HepG2 (cell line): ENCODE results near the gene ANKS6. TPM values are rescaled to one million over a fixed set of nuclear protein-coding genes. Genes with fewer than 3 reads are reported as not detected.

ENCODE experiments used
- ATAC-seq: fragments of 200-7000 bp; cut with Tn5 transposase; 3 replicates; pipeline ENCODE4 v1.9.1; 2020; ENCODE audit warnings: mild to moderate bottlenecking, moderate library complexity
- BruUV-seq: library from RNA; stranded (reverse); fragments of 400-500 nt; replicated peaks from 2 replicates; lab custom pipeline; 2021; lab: Mats Ljungman, UMichigan
- CTCF ChIA-PET: fragments of 300-600 bp; formaldehyde crosslinking; extraction: SDS; loops from one replicate; lab custom pipeline; 2021; ENCODE audit warnings: low total read pairs, inconsistent platforms, low intra/inter-chr PET ratio; lab: Yijun Ruan, JAX
- POLR2A ChIA-PET: fragments of 350-600 bp; sonication (Branson Sonifier 250); formaldehyde crosslinking; loops from one replicate; lab custom pipeline; 2020; ENCODE audit warnings: antibody characterized with exemption, inconsistent platforms; lab: Yijun Ruan, JAX
- DNase-seq: peaks from one replicate; pipeline ENCODE4 v3.0.0-alpha.2; 2015; ENCODE audit warnings: low spot score
- FAIRE-seq: peaks from 3 replicates; lab custom pipeline; 2011; peaks lifted over from hg19 to GRCh38; lab: Jason Lieb, UNC
- H2AFZ ChIP-seq: one replicate; pipeline ENCODE4 v1.6.1; 2011; ENCODE audit warnings: low read length, inconsistent platforms
- H3K27ac ChIP-seq: fragments of 300-600 bp; 3 replicates; pipeline ENCODE4 v1.8.0; 2011; ENCODE audit warnings: mixed run types, mild to moderate bottlenecking, mixed read lengths, low read length, inconsistent platforms; ENCODE audit not compliant: insufficient read depth; ENCODE audit errors: extremely low read length
- H3K27me3 ChIP-seq, 2 experiments: fragments of 200-600 bp in 1 of 2; 2 replicates in 1 of 2; 3 replicates in 1 of 2; pipeline versions ENCODE4 v1.6.0 to v1.8.0; 2011; ENCODE audit warnings: low read length in 2 of 2, mild to moderate bottlenecking in 2 of 2, moderate library complexity in 2 of 2, inconsistent platforms in 1 of 2; ENCODE audit not compliant: insufficient read depth in 2 of 2, control insufficient read depth in 1 of 2
- H3K36me3 ChIP-seq, 2 experiments: fragments of 200-600 bp in 1 of 2; replicated peaks in 1 of 2; 2 replicates in 1 of 2; 3 replicates in 1 of 2; pipeline versions ENCODE4 v1.5.1 to v1.8.0; 2011; ENCODE audit warnings: low read length in 2 of 2, inconsistent platforms in 1 of 2; ENCODE audit not compliant: insufficient read depth in 2 of 2, control insufficient read depth in 1 of 2
- H3K4me1 ChIP-seq: 2 replicates; pipeline ENCODE4 v1.5.1; 2012; ENCODE audit warnings: low read length, inconsistent platforms; ENCODE audit not compliant: insufficient read depth
- H3K4me2 ChIP-seq: 2 replicates; pipeline ENCODE4 v1.6.0; 2011; ENCODE audit warnings: low read depth, low read length, inconsistent platforms
- H3K4me3 ChIP-seq, 3 experiments: fragments of 200-600 bp in 1 of 3; sonication (generic), shearing (Covaris generic) in 1 of 3; replicated peaks in 1 of 3; 2 replicates each; pipeline ENCODE4 v1.5.1; 2011 to 2016; ENCODE audit warnings: low read length in 3 of 3, inconsistent platforms in 2 of 3, low read depth in 2 of 3, mild to moderate bottlenecking in 2 of 3, control low read depth in 1 of 3, mixed read lengths in 1 of 3; ENCODE audit not compliant: insufficient read depth in 1 of 3
- H3K79me2 ChIP-seq: one replicate; pipeline ENCODE4 v1.6.1; 2011; ENCODE audit warnings: low read length, inconsistent platforms; ENCODE audit not compliant: insufficient read depth
- H3K9ac ChIP-seq: 2 replicates; pipeline ENCODE4 v1.6.0; 2011; ENCODE audit warnings: mild to moderate bottlenecking, low read depth, low read length, inconsistent platforms; ENCODE audit not compliant: insufficient read depth
- H3K9me3 ChIP-seq: 2 replicates; pipeline ENCODE4 v1.5.1; 2012; ENCODE audit warnings: mild to moderate bottlenecking, low read length
- H4K20me1 ChIP-seq: 2 replicates; pipeline ENCODE4 v1.6.0; 2011; ENCODE audit warnings: inconsistent platforms, mild to moderate bottlenecking, low read length, moderate library complexity; ENCODE audit not compliant: insufficient read depth
- HMGA1 ChIP-seq: sonication (generic); formaldehyde crosslinking; conservative IDR thresholded peaks from 2 replicates; pipeline ENCODE4 v1.4.0; 2020; ENCODE audit warnings: missing genetic modification reagents
- HOXD1 ChIP-seq: sonication (generic); formaldehyde crosslinking; IDR thresholded peaks from 2 replicates; pipeline ENCODE4 v1.5.0; 2020; ENCODE audit warnings: missing genetic modification reagents
- JUNB ChIP-seq: sonication (generic); formaldehyde crosslinking; IDR thresholded peaks from 2 replicates; pipeline ENCODE4 v1.8.0; 2022; ENCODE audit warnings: missing genetic modification reagents, mild to moderate bottlenecking, borderline replicate concordance
- KLF13 ChIP-seq: sonication (generic); formaldehyde crosslinking; IDR thresholded peaks from 2 replicates; pipeline ENCODE4 v1.4.0; 2020; ENCODE audit warnings: mild to moderate bottlenecking, missing genetic modification reagents
- MZF1 ChIP-seq: sonication (generic); formaldehyde crosslinking; IDR thresholded peaks from 2 replicates; pipeline ENCODE4 v1.8.1; 2023; ENCODE audit warnings: mild to moderate bottlenecking, missing genetic modification reagents, borderline replicate concordance
- SMARCC2 ChIP-seq: fragments of 450-650 bp; IDR thresholded peaks from 2 replicates; pipeline ENCODE4 v1.6.1; 2017; ENCODE audit warnings: antibody characterized with exemption, mild to moderate bottlenecking
- SRF ChIP-seq: IDR thresholded peaks from 2 replicates; pipeline ENCODE4 v1.6.1; 2011; ENCODE audit warnings: mild to moderate bottlenecking, low read depth, low read length, moderate library complexity
- SRSF9 ChIP-seq: fragments of 200-400 bp; formaldehyde crosslinking; IDR thresholded peaks from 2 replicates; pipeline ENCODE4 v1.6.1; 2018; ENCODE audit warnings: borderline replicate concordance, mild to moderate bottlenecking, low read depth, low read length; ENCODE audit not compliant: insufficient read depth, poor library complexity, severe bottlenecking
- ZNF12 ChIP-seq: sonication (generic); formaldehyde crosslinking; IDR thresholded peaks from 2 replicates; pipeline ENCODE4 v1.5.0; 2020; ENCODE audit warnings: missing genetic modification reagents
- ZNF431 ChIP-seq: sonication (generic); formaldehyde crosslinking; IDR thresholded peaks from 2 replicates; pipeline ENCODE4 v1.9.0; 2022; ENCODE audit warnings: missing genetic modification reagents, low read depth, mild to moderate bottlenecking, borderline replicate concordance
- ZNF781 ChIP-seq: sonication (generic); formaldehyde crosslinking; IDR thresholded peaks from 2 replicates; pipeline ENCODE4 v1.5.1; 2020; ENCODE audit warnings: borderline replicate concordance, mild to moderate bottlenecking, missing genetic modification reagents; ENCODE audit errors: not compliant biosample characterization
- WGBS: methylation state at CpG from one replicate; pipeline ENCODE4 v1.1.6; 2017; ENCODE audit warnings: low lambda C conversion rate; 5-methylcytosine and 5-hydroxymethylcytosine counted together
- in situ Hi-C: cut with HindIII; loops from 2 replicates; pipeline ENCODE4 v1.10.0; 2017; ENCODE audit warnings: low pct_unique_long_range_greater_than_20kb; ENCODE audit not compliant: extremely low pct_ligation_motif_present
- intact Hi-C: fragments of 100-400 bp; cut with micrococcal nuclease; formaldehyde crosslinking; loops from one replicate; pipeline ENCODE4 v1.10.0; 2022; ENCODE audit not compliant: unreplicated experiment
- polyA plus RNA-seq, 8 experiments: library from polyadenylated mRNA; depleted of rRNA in 3 of 8; stranded (reverse) in 7 of 8; unstranded in 1 of 8; fragments of >200 nt; fragmentation: Illumina TruSeq in 4 of 8; extraction: Trizol in 4 of 8; gene quantifications; 2 replicates each; pipeline versions ENCODE4 v1.2.1 to v1.2.3, GENCODE V29; 2011 to 2016; ENCODE audit warnings: low read depth in 4 of 8, missing spikeins in 1 of 8, mixed read lengths in 1 of 8; ENCODE audit not compliant: insufficient read depth in 1 of 8
- total RNA-seq, 5 experiments: library from RNA; depleted of rRNA; stranded (reverse); fragments of >200 nt; fragmentation: Illumina TruSeq; extraction: Trizol; gene quantifications; 2 replicates each; pipeline ENCODE4 v1.2.3, GENCODE V29; 2016; ENCODE audit warnings: low read depth in 1 of 5

Gene ANKS6
- total and polyA plus RNA-seq, 2 of the 13 experiments (the other 11 are each of a cell fraction or from before 2014, with no cell fraction given), result 8.8 to 10.7 TPM

DNA sequence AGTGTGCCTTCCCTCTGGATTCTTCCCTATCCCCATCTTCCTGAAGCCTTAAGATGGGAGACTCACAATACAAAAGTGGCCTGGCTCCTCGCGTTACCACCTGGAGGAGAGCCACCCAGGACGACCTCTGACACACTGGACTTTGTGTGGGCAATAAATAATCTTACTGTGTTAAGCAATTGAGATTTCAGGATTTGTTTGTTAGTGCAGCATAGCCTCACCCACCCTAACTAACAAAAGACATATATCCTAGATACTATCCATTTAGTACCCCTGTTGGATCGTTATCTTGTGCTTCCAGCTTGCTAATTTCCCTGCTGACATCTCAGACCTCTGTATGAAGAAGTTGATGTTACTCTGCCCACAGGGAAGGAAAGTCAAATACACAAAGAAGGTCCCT, 95.6 kb downstream of the ANKS6 start:
- Histone ChIP-seq H3K36me3 (no peaks in the 10 kb centered on the region), H3K4me2 (no peak overlapping the region), H3K27ac (no peak overlapping the region), H4K20me1 (no peaks in the 10 kb centered on the region), H2AFZ (no peak overlapping the region), H3K79me2 (no peaks in the 10 kb centered on the region), H3K4me1 (peaks cover 20% of the 10 kb centered on the region), H3K9me3 (no peaks in the 10 kb centered on the region), H3K4me3 (no peak overlapping the region), H3K9ac (no peak overlapping the region), H3K27me3 (peaks cover 0 to 27% of the 10 kb centered on the region in 2 experiments; a peak in 3 of 5 replicates)
- ATAC-seq (no peak), DNase-seq (no peak), FAIRE-seq (no peak)
- WGBS, result 0% methylated on average over 4 of the region's 4 CpGs
- in situ Hi-C loops, result loop anchor here (10.0 kb wide), 1 partner anchor 386 kb away; no protein-coding TSS in a partner anchor
- POLR2A ChIA-PET, result no interaction called here
- CTCF ChIA-PET, result no interaction called here
- intact Hi-C loops, result no loop called here
- TF ChIP-seq KLF13, result no peak
- TF ChIP-seq ZNF12 (CRISPR knock-in tag), result peak; percentile 95
- no peak for TF ChIP-seq HOXD1 (CRISPR knock-in tag)
- TF ChIP-seq ZNF781 (CRISPR knock-in tag), result no peak
- no TSS peak for BruUV-seq

- Histone ChIP-seq H3K9ac (no peak overlapping the region), H3K27ac (no peak overlapping the region), H3K27me3 (peaks cover 0 to 23% of the 10 kb centered on the region in 2 experiments; a peak in 3 of 5 replicates), H4K20me1 (no peaks in the 10 kb centered on the region), H3K79me2 (no peaks in the 10 kb centered on the region), H3K4me2 (no peak overlapping the region), H3K9me3 (no peaks in the 10 kb centered on the region)
- no TSS peak for BruUV-seq
- FAIRE-seq (no peak), ATAC-seq (no peak)
- CTCF ChIA-PET, result no interaction called here
- TF ChIP-seq MZF1 (CRISPR knock-in tag), result no peak
- no peak for TF ChIP-seq SRF
- no peak for TF ChIP-seq SRSF9
- no peak for TF ChIP-seq HMGA1 (CRISPR knock-in tag)
- TF ChIP-seq ZNF431, result no peak
- no peak for TF ChIP-seq JUNB (CRISPR knock-in tag)
- no peak for TF ChIP-seq SMARCC2
- TF ChIP-seq, all 625 proteins: peak for 0
- Histone ChIP-seq H3K4me3 (no peak overlapping the region), H3K4me1 (peaks cover 20% of the 10 kb centered on the region), H2AFZ (no peak overlapping the region), H3K36me3 (no peaks in the 10 kb centered on the region)
- POLR2A ChIA-PET, result no interaction called here
- 42% methylated on average over 6 of the region's 6 CpGs for WGBS
- in situ Hi-C loops (no loop called here), intact Hi-C loops (no loop called here)
- no peak for DNase-seq
Observed at GRCh38 chr9:98698856-98699255, 97.5 kb downstream of the ANKS6 start.
